Fibroblast of mammary gland (primary cell): ENCODE data around the gene LAGE3.

Experiments
- DNase-seq: peaks from one replicate; pipeline ENCODE4 v3.0.0-alpha.2; 2010; ENCODE audit warnings: low read depth
- H3K4me3 ChIP-seq: 2 replicates; pipeline ENCODE4 v1.5.1; 2011; ENCODE audit warnings: low read depth, mild to moderate bottlenecking, low read length, moderate library complexity; ENCODE audit not compliant: control insufficient read depth
- CTCF ChIP-seq: conservative IDR thresholded peaks from 2 replicates; pipeline ENCODE4 v1.5.1; 2011; ENCODE audit warnings: low read depth, low read length, inconsistent platforms; ENCODE audit not compliant: control insufficient read depth, insufficient read depth

The LAGE3 gene

GRCh38 chrX:154446430-154446829 lies 32.7 kb downstream of the LAGE3 start:
- no peak for DNase-seq
- H3K4me3 ChIP-seq, result no peak overlapping the region
- no peak for TF ChIP-seq CTCF

- TF ChIP-seq CTCF, result no peak
- no peak overlapping the region for H3K4me3 ChIP-seq
- DNase-seq, result no peak
Observed at GRCh38 chrX:154445776-154446175, 33.3 kb downstream of the LAGE3 start.

- peak overlapping the region; percentile 54 for H3K4me3 ChIP-seq
- TF ChIP-seq CTCF, result no peak
- DNase-seq, result no peak
Observed at GRCh38 chrX:154444755-154445246, 34.3 kb downstream of the LAGE3 start.

- no peak for TF ChIP-seq CTCF
- peak within 1 kb of the TSS; percentile 54 for H3K4me3 ChIP-seq
- DNase-seq, result peak; percentile 43
Observed at GRCh38 chrX:154443992-154444754, 34.9 kb downstream of the LAGE3 start, which contains the start of gene FAM50A. Gene FAM50A (plus strand): TSS chrX:154444141. CDS start chrX:154444236, 95 bp downstream.

- no peak for DNase-seq
- peak overlapping the region; percentile 13 for H3K4me3 ChIP-seq
- no peak for TF ChIP-seq CTCF
Observed at GRCh38 chrX:154443479-154443910, 35.6 kb downstream of the LAGE3 start.

- no peak for DNase-seq
- TF ChIP-seq CTCF, result no peak
- no peak overlapping the region for H3K4me3 ChIP-seq
Observed at GRCh38 chrX:154441984-154442707, 36.9 kb downstream of the LAGE3 start.
